HG03196 (cell line): ENCODE data around the gene PET117.
"Not testable (repeated sequence)": the region's sequence is repeated elsewhere in the genome, so short reads cannot be mapped to it uniquely, and the experiment has no call there.

Experiments used
- ATAC-seq: cut with Tn5 transposase; IDR thresholded peaks from one replicate; pipeline ENCODE4 v1.9.1; 2021; ENCODE audit not compliant: unreplicated experiment

Gene PET117

GRCh38 chr20:18156045-18156444, 18.4 kb downstream of the PET117 start:
- ATAC-seq, result no peak

- no peak for ATAC-seq
Measured at GRCh38 chr20:18164356-18164755, 26.7 kb downstream of the PET117 start.

- no peak for ATAC-seq
Measured at GRCh38 chr20:18165553-18165952, 27.9 kb downstream of the PET117 start.

- ATAC-seq, result no peak
Measured at GRCh38 chr20:18166241-18166881, 28.7 kb downstream of the PET117 start.

- ATAC-seq, result no peak
Measured at GRCh38 chr20:18166950-18167349, 29.3 kb downstream of the PET117 start.

GRCh38 chr20:18172379-18172778, 34.7 kb downstream of the PET117 start:
- ATAC-seq, result no peak

GRCh38 chr20:18174906-18175683, 37.4 kb downstream of the PET117 start:
- ATAC-seq, result no peak

- no peak for ATAC-seq
Measured at GRCh38 chr20:18176318-18176785, 38.7 kb downstream of the PET117 start.

GRCh38 chr20:18180366-18180765, 42.7 kb downstream of the PET117 start:
- ATAC-seq, result not testable (repeated sequence)

- ATAC-seq, result no peak
Measured at GRCh38 chr20:18180815-18181214, 43.2 kb downstream of the PET117 start.

GRCh38 chr20:18187020-18187419, 49.4 kb downstream of the PET117 start:
- no peak for ATAC-seq

- no peak for ATAC-seq
Measured at GRCh38 chr20:18188434-18188833, 50.8 kb downstream of the PET117 start.

GRCh38 chr20:18190338-18191233, 52.9 kb downstream of the PET117 start:
- ATAC-seq, result no peak

- no peak for ATAC-seq
Measured at GRCh38 chr20:18191306-18191705, 53.6 kb downstream of the PET117 start.
